A673 (cell line): Measurements from ENCODE around the gene TEX13C.

Source experiments
- CTCF ChIP-seq: fragments of 300-800, 200-600 bp; sonication (generic); conservative IDR thresholded peaks from 2 replicates; pipeline ENCODE4 v1.5.1; 2017; ENCODE audit warnings: low read depth, mild to moderate bottlenecking, antibody characterized with exemption, low read length, moderate library complexity, mixed read lengths
- EZH2 ChIP-seq: fragments of 200-600 bp; sonication (generic); IDR thresholded peaks from 2 replicates; pipeline ENCODE4 v1.6.1; 2017; ENCODE audit warnings: borderline replicate concordance, low read depth, mild to moderate bottlenecking, mixed read lengths, antibody characterized with exemption, low read length; ENCODE audit not compliant: poor library complexity, severe bottlenecking

DNA sequence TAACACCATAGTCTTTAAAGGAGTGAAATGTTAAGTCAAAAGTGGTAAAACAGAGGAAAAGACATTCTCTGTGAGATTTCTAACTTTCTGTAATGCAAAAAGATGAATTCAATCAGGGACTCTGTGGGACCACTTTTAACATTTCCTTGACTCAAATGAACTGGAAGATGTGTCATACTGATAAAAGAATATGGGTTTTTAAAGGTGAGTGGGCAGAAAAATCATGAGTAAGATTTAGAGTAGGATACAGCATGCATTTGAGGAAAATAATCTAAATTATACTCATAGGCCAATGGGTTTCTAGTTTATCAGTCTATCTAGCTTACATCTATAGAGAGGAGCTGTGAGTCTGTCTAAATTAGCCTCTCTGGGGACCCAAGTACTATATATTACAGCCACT, 11.0 kb upstream of the TEX13C start:
- TF ChIP-seq CTCF (no peak), EZH2 (no peak)
